ENCODE measurements around the gene URAD. TPM values are rescaled to one million over a fixed set of nuclear protein-coding genes. Genes with fewer than 3 reads are reported as not detected.
"Not testable (repeated sequence)": the region's sequence is repeated elsewhere in the genome, so short reads cannot be mapped to it uniquely, and the experiment has no call there.

The URAD gene
- not detected in 2 replicates for total RNA-seq

DNA sequence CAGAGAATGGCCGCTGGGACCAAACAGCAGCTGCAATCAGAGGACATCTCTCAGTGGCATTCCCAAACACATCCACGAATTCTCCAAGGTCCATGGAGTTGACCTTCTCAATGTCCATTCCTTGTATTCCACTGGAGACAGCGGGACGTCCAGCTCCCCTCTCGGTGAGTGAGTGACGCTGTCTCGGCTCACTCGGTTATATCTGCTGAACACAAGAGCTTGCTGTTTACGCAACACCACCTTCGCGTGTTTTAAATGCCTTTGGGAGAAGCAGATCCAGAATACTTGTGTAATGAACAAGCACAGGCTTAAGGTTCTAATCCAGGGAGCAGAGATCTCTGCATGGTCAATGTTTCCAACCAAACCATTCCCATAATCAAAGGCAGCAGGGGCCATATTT, at the start of gene URAD:
URAD (minus strand) TSS at position 174 of the 400 bp plus-strand sequence; CDS start at position 118, 56 bp downstream.
- Histone ChIP-seq H3K4me3 (ENCODE audit: insufficient read depth, low read length) (no peak within 1 kb of the TSS), H3K36me3 (ENCODE audit: insufficient read depth, low read length) (no peaks in the 10 kb centered on the region), H3K79me2 (ENCODE audit: insufficient read depth, low read length) (no peaks in the 10 kb centered on the region), H3K27ac (ENCODE audit: low read depth, low read length) (no peak within 1 kb of the TSS), H3K4me2 (ENCODE audit: insufficient read depth, low read length) (no peak within 1 kb of the TSS), H3K27me3 (ENCODE audit: insufficient read depth, low read length) (peaks cover 19% of the 10 kb centered on the region), H3K4me1 (ENCODE audit: insufficient read depth, low read length) (no peaks in the 10 kb centered on the region), H4K20me1 (ENCODE audit: insufficient read depth, low read length) (no peaks in the 10 kb centered on the region), H3K9me3 (ENCODE audit: low read depth, low read length) (no peaks in the 10 kb centered on the region), H2AFZ (ENCODE audit: low read length) (no peak within 1 kb of the TSS)
- TF ChIP-seq, protein P1, sequence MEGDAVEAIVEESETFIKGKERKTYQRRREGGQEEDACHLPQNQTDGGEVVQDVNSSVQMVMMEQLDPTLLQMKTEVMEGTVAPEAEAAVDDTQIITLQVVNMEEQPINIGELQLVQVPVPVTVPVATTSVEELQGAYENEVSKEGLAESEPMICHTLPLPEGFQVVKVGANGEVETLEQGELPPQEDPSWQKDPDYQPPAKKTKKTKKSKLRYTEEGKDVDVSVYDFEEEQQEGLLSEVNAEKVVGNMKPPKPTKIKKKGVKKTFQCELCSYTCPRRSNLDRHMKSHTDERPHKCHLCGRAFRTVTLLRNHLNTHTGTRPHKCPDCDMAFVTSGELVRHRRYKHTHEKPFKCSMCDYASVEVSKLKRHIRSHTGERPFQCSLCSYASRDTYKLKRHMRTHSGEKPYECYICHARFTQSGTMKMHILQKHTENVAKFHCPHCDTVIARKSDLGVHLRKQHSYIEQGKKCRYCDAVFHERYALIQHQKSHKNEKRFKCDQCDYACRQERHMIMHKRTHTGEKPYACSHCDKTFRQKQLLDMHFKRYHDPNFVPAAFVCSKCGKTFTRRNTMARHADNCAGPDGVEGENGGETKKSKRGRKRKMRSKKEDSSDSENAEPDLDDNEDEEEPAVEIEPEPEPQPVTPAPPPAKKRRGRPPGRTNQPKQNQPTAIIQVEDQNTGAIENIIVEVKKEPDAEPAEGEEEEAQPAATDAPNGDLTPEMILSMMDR (IDR thresholded peaks at IDR 0.05; ENCODE audit: extremely low read depth, low read depth, low read length): no peak
- DNase-seq (ENCODE audit: insufficient read length, low spot score, missing footprints): no peak

DNA sequence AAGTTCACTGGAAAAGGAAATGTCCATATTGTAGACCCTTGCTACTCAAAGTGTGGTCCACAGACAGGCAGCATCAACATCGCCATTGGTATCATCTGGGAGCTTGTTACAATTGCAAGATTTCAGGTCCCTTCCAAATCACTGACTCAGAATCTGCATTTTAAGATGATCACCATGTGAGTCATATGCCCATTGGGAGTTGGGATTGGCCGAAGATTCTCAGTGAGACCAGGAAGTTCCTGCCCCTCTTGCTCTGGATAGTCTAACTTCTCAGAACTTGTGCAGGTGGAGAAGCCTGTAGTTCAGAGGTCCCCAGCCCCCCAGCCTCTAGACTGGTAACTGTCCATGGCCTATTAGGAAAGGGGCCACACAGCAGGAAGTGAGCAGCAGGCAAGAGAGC, 48.9 kb upstream of the URAD start:
- Histone ChIP-seq H3K79me2 (ENCODE audit: insufficient read depth, low read length) (no peaks in the 10 kb centered on the region), H4K20me1 (ENCODE audit: insufficient read depth, low read length) (no peaks in the 10 kb centered on the region), H3K36me3 (ENCODE audit: insufficient read depth, low read length) (no peaks in the 10 kb centered on the region), H3K4me2 (ENCODE audit: insufficient read depth, low read length) (no peak overlapping the region), H2AFZ (ENCODE audit: low read length) (no peak overlapping the region), H3K9me3 (ENCODE audit: low read depth, low read length) (no peaks in the 10 kb centered on the region), H3K4me1 (ENCODE audit: insufficient read depth, low read length) (no peaks in the 10 kb centered on the region), H3K4me3 (ENCODE audit: insufficient read depth, low read length) (no peak overlapping the region), H3K27ac (ENCODE audit: low read depth, low read length) (no peak overlapping the region), H3K27me3 (ENCODE audit: insufficient read depth, low read length) (peaks cover 4% of the 10 kb centered on the region)
- TF ChIP-seq, protein P1 (IDR thresholded peaks at IDR 0.05; ENCODE audit: extremely low read depth, low read depth, low read length): no peak
- no peak for DNase-seq (ENCODE audit: insufficient read length, low spot score, missing footprints)

GRCh38 chr13:28035146-28035782, 46.8 kb upstream of the URAD start:
- Histone ChIP-seq H3K27me3 (ENCODE audit: insufficient read depth, low read length) (peaks cover 4% of the 10 kb centered on the region), H3K79me2 (ENCODE audit: insufficient read depth, low read length) (no peaks in the 10 kb centered on the region), H3K4me2 (ENCODE audit: insufficient read depth, low read length) (no peak overlapping the region), H3K9me3 (ENCODE audit: low read depth, low read length) (no peaks in the 10 kb centered on the region), H3K4me3 (ENCODE audit: insufficient read depth, low read length) (no peak overlapping the region), H3K36me3 (ENCODE audit: insufficient read depth, low read length) (no peaks in the 10 kb centered on the region), H3K27ac (ENCODE audit: low read depth, low read length) (no peak overlapping the region), H3K4me1 (ENCODE audit: insufficient read depth, low read length) (no peaks in the 10 kb centered on the region), H2AFZ (ENCODE audit: low read length) (no peak overlapping the region), H4K20me1 (ENCODE audit: insufficient read depth, low read length) (no peaks in the 10 kb centered on the region)
- DNase-seq (ENCODE audit: insufficient read length, low spot score, missing footprints): no peak
- TF ChIP-seq, protein P1 (IDR thresholded peaks at IDR 0.05; ENCODE audit: extremely low read depth, low read depth, low read length): no peak

- H3K4me2 ChIP-seq (ENCODE audit: insufficient read depth, low read length): no peak overlapping the region
- no peaks in the 10 kb centered on the region for H3K36me3 ChIP-seq (ENCODE audit: insufficient read depth, low read length)
- H3K27ac ChIP-seq (ENCODE audit: low read depth, low read length): no peak overlapping the region
- H3K9me3 ChIP-seq (ENCODE audit: low read depth, low read length): no peaks in the 10 kb centered on the region
- no peak overlapping the region for H2AFZ ChIP-seq (ENCODE audit: low read length)
- TF ChIP-seq, protein P1 (IDR thresholded peaks at IDR 0.05; ENCODE audit: extremely low read depth, low read depth, low read length): no peak
- no peak overlapping the region for H3K4me3 ChIP-seq (ENCODE audit: insufficient read depth, low read length)
- no peak for DNase-seq (ENCODE audit: insufficient read length, low spot score, missing footprints)
- no peaks in the 10 kb centered on the region for H3K79me2 ChIP-seq (ENCODE audit: insufficient read depth, low read length)
- no peaks in the 10 kb centered on the region for H4K20me1 ChIP-seq (ENCODE audit: insufficient read depth, low read length)
- H3K4me1 ChIP-seq (ENCODE audit: insufficient read depth, low read length): no peaks in the 10 kb centered on the region
- H3K27me3 ChIP-seq (ENCODE audit: insufficient read depth, low read length): no peaks in the 10 kb centered on the region
These were observed 45.6 kb upstream of the URAD start for GRCh38 chr13:28033894-28034655.

GRCh38 chr13:28032438-28032837, 43.9 kb upstream of the URAD start:
- H3K4me1 ChIP-seq (ENCODE audit: insufficient read depth, low read length); H3K9me3 ChIP-seq (ENCODE audit: low read depth, low read length); H3K4me3 ChIP-seq (ENCODE audit: insufficient read depth, low read length); H3K27me3 ChIP-seq (ENCODE audit: insufficient read depth, low read length); H3K79me2 ChIP-seq (ENCODE audit: insufficient read depth, low read length); H3K27ac ChIP-seq (ENCODE audit: low read depth, low read length); H3K36me3 ChIP-seq (ENCODE audit: insufficient read depth, low read length); H3K4me2 ChIP-seq (ENCODE audit: insufficient read depth, low read length); H4K20me1 ChIP-seq (ENCODE audit: insufficient read depth, low read length); DNase-seq (ENCODE audit: insufficient read length, low spot score, missing footprints); H2AFZ ChIP-seq (ENCODE audit: low read length): not testable (repeated sequence)
